HFFc6 (cell line): ENCODE measurements around the gene MYH11. TPM values are rescaled to one million over a fixed set of nuclear protein-coding genes. Genes with fewer than 3 reads are reported as not detected.
"Not testable (repeated sequence)": the region's sequence is repeated elsewhere in the genome, so short reads cannot be mapped to it uniquely, and the experiment has no call there.

Source experiments
- DNase-seq: peaks from one replicate; pipeline ENCODE4 v3.0.0-alpha.2; 2018
- H3K27ac Mint-ChIP-seq: 2 replicates; pipeline ENCODE4 v1.8.0; 2020; ENCODE audit warnings: mild to moderate bottlenecking, mixed read lengths
- H3K27me3 Mint-ChIP-seq: 2 replicates; pipeline ENCODE4 v1.8.0; 2021; ENCODE audit warnings: mild to moderate bottlenecking, moderate library complexity, mixed read lengths; ENCODE audit not compliant: insufficient read depth
- H3K36me3 Mint-ChIP-seq: 2 replicates; pipeline ENCODE4 v1.8.0; 2021; ENCODE audit warnings: low read depth, mixed read lengths
- H3K4me1 Mint-ChIP-seq: 2 replicates; pipeline ENCODE4 v1.8.0; 2020; ENCODE audit warnings: low read depth, mixed read lengths
- H3K4me3 Mint-ChIP-seq: 2 replicates; pipeline ENCODE4 v1.8.0; 2020; ENCODE audit warnings: mild to moderate bottlenecking, moderate library complexity, mixed read lengths
- H3K9me3 Mint-ChIP-seq: 2 replicates; pipeline ENCODE4 v1.8.0; 2020; ENCODE audit warnings: mild to moderate bottlenecking, mixed read lengths
- total RNA-seq, 6 experiments: library from RNA; stranded (reverse); fragmentation: NEBNext Ultra II Directional; extraction: Animal tissue kit (Norgen Biotek cat#: 25700); gene quantifications; 2 replicates in 1 of 6; 3 replicates in 5 of 6; pipeline ENCODE4 v1.2.3, GENCODE V29; 2021
- TF ChIP-seq, protein P1 (sequence below): fragments of 200-600 bp; sonication (generic); IDR thresholded peaks from 2 replicates; pipeline ENCODE4 v1.5.0; 2021; ENCODE audit warnings: antibody characterized with exemption, mild to moderate bottlenecking

MYH11 gene
- total RNA-seq, 6 experiments from 2014 or later: 0.02 to 0.23 (median 0.21) TPM; not detected in 2

DNA sequence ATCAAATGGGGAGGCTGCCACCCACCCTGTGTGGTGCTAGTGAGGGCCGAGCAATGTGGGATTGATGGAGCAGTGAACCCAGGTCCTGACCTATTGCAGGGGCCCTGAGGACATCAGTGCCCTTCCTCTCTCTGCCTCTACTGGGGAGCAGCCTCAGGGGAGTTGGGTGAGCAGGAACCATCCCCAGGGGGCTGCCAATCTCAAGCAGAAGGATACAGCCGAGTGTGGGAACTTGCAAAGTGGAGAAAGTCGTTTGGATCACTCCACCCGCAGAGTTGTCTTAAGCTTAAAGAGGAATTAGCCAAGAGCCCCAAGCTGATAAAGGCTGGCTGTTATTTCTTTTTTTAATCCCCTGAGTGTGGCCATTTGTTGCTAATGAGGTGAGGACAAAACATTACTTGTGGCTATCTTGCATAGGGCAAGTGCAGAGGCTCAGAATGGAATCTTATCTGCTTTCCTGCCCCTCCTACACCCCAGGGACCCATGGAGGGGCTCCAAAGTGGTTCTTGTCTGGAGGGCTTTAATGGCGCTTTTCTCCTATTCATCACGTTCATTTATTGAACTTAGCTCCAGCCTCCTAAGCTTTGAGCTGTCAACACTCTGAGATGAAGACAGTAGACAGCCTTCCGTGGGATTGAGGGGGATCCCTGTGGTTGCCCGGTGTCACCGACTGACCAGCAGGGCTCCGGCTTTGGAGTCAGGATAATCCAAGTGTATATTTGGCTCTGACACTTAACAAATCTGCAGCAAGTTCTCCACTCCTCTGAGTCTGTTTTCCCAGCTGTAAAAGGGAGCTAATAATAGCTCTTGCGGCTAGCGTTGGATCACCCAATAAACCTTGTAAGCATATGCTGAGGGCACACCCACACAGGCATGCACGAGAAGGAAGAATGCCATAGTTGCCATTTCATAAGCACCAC lies 45.1 kb downstream of the MYH11 start:
- peaks cover 15% of the 10 kb centered on the region for H3K9me3 Mint-ChIP-seq
- peaks cover 38% of the 10 kb centered on the region for H3K27me3 Mint-ChIP-seq
- H3K27ac Mint-ChIP-seq: peak overlapping the region; percentile 71
- peak; percentile 96 for DNase-seq
- peaks cover 19% of the 10 kb centered on the region for H3K4me1 Mint-ChIP-seq
- peaks cover 13% of the 10 kb centered on the region for H3K36me3 Mint-ChIP-seq
- TF ChIP-seq, protein P1, sequence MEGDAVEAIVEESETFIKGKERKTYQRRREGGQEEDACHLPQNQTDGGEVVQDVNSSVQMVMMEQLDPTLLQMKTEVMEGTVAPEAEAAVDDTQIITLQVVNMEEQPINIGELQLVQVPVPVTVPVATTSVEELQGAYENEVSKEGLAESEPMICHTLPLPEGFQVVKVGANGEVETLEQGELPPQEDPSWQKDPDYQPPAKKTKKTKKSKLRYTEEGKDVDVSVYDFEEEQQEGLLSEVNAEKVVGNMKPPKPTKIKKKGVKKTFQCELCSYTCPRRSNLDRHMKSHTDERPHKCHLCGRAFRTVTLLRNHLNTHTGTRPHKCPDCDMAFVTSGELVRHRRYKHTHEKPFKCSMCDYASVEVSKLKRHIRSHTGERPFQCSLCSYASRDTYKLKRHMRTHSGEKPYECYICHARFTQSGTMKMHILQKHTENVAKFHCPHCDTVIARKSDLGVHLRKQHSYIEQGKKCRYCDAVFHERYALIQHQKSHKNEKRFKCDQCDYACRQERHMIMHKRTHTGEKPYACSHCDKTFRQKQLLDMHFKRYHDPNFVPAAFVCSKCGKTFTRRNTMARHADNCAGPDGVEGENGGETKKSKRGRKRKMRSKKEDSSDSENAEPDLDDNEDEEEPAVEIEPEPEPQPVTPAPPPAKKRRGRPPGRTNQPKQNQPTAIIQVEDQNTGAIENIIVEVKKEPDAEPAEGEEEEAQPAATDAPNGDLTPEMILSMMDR: peak; percentile 31
- peak overlapping the region; percentile 46 for H3K4me3 Mint-ChIP-seq

DNA sequence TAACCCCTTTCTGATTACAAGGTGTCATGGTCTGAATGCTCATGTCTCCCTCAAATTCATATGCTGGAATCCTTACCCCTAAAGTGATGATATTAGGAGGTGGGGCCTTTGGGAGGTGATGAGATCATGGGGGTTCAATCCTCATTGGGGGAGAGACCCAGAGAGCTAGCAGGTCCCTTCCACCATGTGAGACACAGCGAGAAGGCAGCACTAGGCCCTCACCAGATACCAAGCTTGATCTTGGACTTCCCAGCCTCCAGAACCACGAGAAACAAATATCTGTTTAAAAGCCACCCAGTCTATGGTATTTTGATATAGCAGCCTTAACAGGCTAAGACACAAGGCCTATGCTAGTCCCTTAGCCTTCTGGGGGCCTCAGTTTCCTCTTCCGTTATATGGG lies 45.9 kb downstream of the MYH11 start:
- H3K27ac Mint-ChIP-seq: no peak overlapping the region
- peaks cover 8% of the 10 kb centered on the region for H3K36me3 Mint-ChIP-seq
- H3K4me1 Mint-ChIP-seq: peaks cover 19% of the 10 kb centered on the region
- H3K9me3 Mint-ChIP-seq: peaks cover 7% of the 10 kb centered on the region
- DNase-seq: no peak
- peaks cover 38% of the 10 kb centered on the region for H3K27me3 Mint-ChIP-seq
- no peak overlapping the region for H3K4me3 Mint-ChIP-seq
- TF ChIP-seq, protein P1: no peak

DNA sequence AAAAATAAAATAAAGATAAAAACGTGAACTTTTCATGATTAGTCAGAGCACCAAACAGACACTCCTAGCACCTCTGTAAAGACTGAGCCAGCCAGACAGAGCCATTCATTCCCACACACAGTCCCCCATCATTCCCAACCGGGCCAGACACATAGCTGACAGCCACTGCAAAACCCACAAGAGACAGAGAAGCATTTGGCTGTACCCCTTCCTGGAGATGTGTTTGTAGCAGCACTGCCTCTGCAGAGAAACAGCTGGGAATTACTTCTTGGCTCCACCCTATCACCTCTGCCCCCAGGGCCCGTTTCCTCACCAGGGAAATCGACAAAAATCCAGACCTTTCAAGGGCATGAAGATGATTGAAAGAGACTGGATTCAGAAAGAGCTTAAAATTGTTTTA lies 46.4 kb downstream of the MYH11 start:
- H3K27ac Mint-ChIP-seq: no peak overlapping the region
- H3K9me3 Mint-ChIP-seq: peaks cover 1% of the 10 kb centered on the region; the same call in 1 of the 2 replicates
- peak; percentile 5 for DNase-seq
- peaks cover 3% of the 10 kb centered on the region; the same call in 1 of the 2 replicates for H3K36me3 Mint-ChIP-seq
- H3K4me1 Mint-ChIP-seq: peaks cover 19% of the 10 kb centered on the region
- H3K27me3 Mint-ChIP-seq: peaks cover 38% of the 10 kb centered on the region
- TF ChIP-seq, protein P1: no peak
- no peak overlapping the region for H3K4me3 Mint-ChIP-seq

DNA sequence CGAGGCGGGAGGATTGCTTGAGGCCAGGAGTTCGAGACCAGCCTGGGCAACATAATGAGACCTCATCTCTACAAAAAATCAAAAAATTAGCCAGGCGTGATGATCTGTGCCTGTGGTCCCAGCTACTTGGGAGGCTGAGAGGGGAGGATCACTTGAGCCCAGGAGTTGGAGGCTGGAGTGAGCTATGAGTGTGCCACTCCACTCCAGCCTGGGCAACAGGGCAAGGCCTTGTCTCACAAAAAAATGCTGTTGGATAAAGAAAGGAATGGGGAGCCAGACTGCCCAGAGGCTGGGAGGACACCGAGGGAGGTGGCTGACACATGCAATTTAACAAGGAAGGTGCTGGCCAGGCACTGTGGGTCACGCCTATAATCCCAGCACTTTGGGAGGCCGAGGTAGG lies 47.5 kb downstream of the MYH11 start:
- H3K9me3 Mint-ChIP-seq, DNase-seq, H3K36me3 Mint-ChIP-seq, H3K27ac Mint-ChIP-seq, H3K4me3 Mint-ChIP-seq: not testable (repeated sequence)
- Mint-ChIP-seq H3K4me1 (peaks cover 19% of the 10 kb centered on the region), H3K27me3 (peaks cover 43% of the 10 kb centered on the region)

DNA sequence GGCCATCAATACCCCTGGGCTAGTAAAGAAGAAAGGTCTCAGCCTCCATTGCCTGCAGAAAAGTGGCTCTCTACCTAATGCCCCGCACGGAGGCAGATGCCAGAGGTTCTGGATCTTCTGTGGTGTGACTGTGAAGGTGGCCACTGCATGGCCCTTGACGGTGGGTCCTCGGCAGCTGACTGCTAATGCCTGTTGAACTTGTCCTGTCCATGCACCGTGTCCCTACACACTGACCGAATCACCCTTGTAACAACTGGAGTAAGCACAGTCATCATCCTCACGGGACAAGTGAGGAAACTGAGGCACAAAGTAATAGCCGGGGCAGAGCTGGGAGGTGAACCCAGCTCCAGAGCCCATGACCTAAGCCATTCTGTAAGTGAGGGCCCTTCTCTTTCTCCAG lies 48.8 kb downstream of the MYH11 start:
- Mint-ChIP-seq H3K4me3 (no peak overlapping the region), H3K27me3 (peaks cover 48% of the 10 kb centered on the region), H3K4me1 (peaks cover 19% of the 10 kb centered on the region), H3K27ac (no peak overlapping the region), H3K36me3 (no peaks in the 10 kb centered on the region), H3K9me3 (no peaks in the 10 kb centered on the region)
- no peak for DNase-seq
- TF ChIP-seq, protein P1: no peak

DNA sequence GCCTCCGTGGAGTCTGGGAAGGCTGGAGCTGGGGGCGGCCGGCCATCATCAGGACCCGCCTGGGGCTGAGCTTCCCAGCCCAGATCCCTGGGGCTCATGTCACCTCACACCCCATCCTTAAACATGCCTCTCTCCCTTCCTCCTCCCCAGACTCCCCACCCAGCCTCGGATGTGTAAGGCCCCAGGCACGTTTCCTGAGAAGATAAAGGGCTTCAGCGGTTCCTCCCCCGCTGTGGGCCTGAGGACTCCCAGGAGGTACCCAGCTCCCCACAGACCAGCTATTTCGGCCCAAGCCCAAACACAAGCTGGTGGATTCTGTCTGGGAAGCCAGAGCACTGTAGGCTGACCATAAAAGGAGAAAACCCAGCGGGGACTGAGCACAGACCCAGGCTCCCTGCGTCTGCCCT lies 49.2 kb downstream of the MYH11 start:
- no peaks in the 10 kb centered on the region for H3K9me3 Mint-ChIP-seq
- peaks cover 49% of the 10 kb centered on the region for H3K27me3 Mint-ChIP-seq
- H3K4me1 Mint-ChIP-seq: peaks cover 19% of the 10 kb centered on the region
- H3K36me3 Mint-ChIP-seq: no peaks in the 10 kb centered on the region
- TF ChIP-seq, protein P1: no peak
- DNase-seq: no peak
- no peak overlapping the region for H3K4me3 Mint-ChIP-seq
- H3K27ac Mint-ChIP-seq: no peak overlapping the region
